GM12878 (cell line): ENCODE data around the gene SLC38A7. TPM values are rescaled to one million over a fixed set of nuclear protein-coding genes. Genes with fewer than 3 reads are reported as not detected.

ENCODE experiments used
- ATAC-seq: fragments of 200-7000 bp; cut with Tn5 transposase; 3 replicates; pipeline ENCODE4 v1.9.1; 2020; ENCODE audit warnings: mild to moderate bottlenecking, moderate library complexity
- BruUV-seq: library from RNA; stranded (reverse); fragments of 400-500 nt; replicated peaks from 2 replicates; lab custom pipeline; 2021; lab: Mats Ljungman, UMichigan
- CTCF ChIA-PET: fragments of 300-600 bp; sonication (Branson Sonifier 250); formaldehyde crosslinking; extraction: SDS; loops from one replicate; lab custom pipeline; 2021; ENCODE audit warnings: inconsistent platforms; lab: Yijun Ruan, JAX
- POLR2A ChIA-PET: fragments of 350-600 bp; formaldehyde crosslinking; extraction: SDS; loops from one replicate; lab custom pipeline; 2021; ENCODE audit warnings: inconsistent platforms; lab: Charles Lee
- RAD21 ChIA-PET: fragments of 300-600 bp; sonication (Branson Sonifier 250); formaldehyde crosslinking; loops from one replicate; lab custom pipeline; 2023; ENCODE audit warnings: antibody characterized with exemption; ENCODE audit not compliant: unreplicated experiment; lab: Charles Lee
- SMC1A ChIA-PET: fragments of 300-600 bp; sonication (Branson Sonifier 250); formaldehyde crosslinking; loops from one replicate; lab custom pipeline; 2023; ENCODE audit not compliant: unreplicated experiment, uncharacterized antibody; lab: Charles Lee
- DNase-seq: peaks from one replicate; pipeline ENCODE4 v3.0.0-alpha.2; 2011; ENCODE audit warnings: low read depth, low spot score
- FAIRE-seq: peaks from 3 replicates; lab custom pipeline; 2011; peaks lifted over from hg19 to GRCh38; lab: Jason Lieb, UNC
- H2AFZ ChIP-seq: 2 replicates; pipeline ENCODE4 v1.6.0; 2011; ENCODE audit warnings: low read depth, low read length, control low read depth; ENCODE audit not compliant: control insufficient read depth
- H3K27ac ChIP-seq: 2 replicates; pipeline ENCODE4 v1.5.1; 2011; ENCODE audit warnings: control low read depth; ENCODE audit not compliant: control insufficient read depth, insufficient read depth
- H3K27me3 ChIP-seq, 2 experiments: replicated peaks in 1 of 2; 2 replicates each; pipeline versions ENCODE4 v1.6.0 to v1.6.1; 2011; ENCODE audit warnings: low read length in 1 of 2; ENCODE audit not compliant: control insufficient read depth in 2 of 2, insufficient read depth in 2 of 2
- H3K36me3 ChIP-seq, 2 experiments: 2 replicates each; pipeline ENCODE4 v1.5.1; 2011; ENCODE audit warnings: low read length in 1 of 2; ENCODE audit not compliant: control insufficient read depth in 2 of 2, insufficient read depth in 2 of 2
- H3K4me1 ChIP-seq: 2 replicates; pipeline ENCODE4 v1.6.1; 2011; ENCODE audit warnings: mild to moderate bottlenecking, low read length, moderate library complexity, mixed read lengths; ENCODE audit not compliant: control insufficient read depth, insufficient read depth
- H3K4me2 ChIP-seq: 2 replicates; pipeline ENCODE4 v1.6.0; 2011; ENCODE audit warnings: control low read depth; ENCODE audit not compliant: control insufficient read depth, insufficient read depth
- H3K4me3 ChIP-seq: fragments of 200-600 bp; sonication (generic); 2 replicates; pipeline ENCODE4 v1.5.1; 2016
- H3K79me2 ChIP-seq: 2 replicates; pipeline ENCODE4 v1.6.0; 2011; ENCODE audit warnings: low read length; ENCODE audit not compliant: control insufficient read depth, insufficient read depth
- H3K9ac ChIP-seq: 2 replicates; pipeline ENCODE4 v1.8.0; 2011; ENCODE audit warnings: low read length, control low read depth, mixed read lengths; ENCODE audit not compliant: control insufficient read depth, insufficient read depth
- H3K9me3 ChIP-seq: replicated peaks from 3 replicates; pipeline ENCODE4 v1.5.1; 2011; ENCODE audit warnings: mild to moderate bottlenecking, low read length; ENCODE audit not compliant: control insufficient read depth, insufficient read depth
- H4K20me1 ChIP-seq: 2 replicates; pipeline ENCODE4 v1.6.0; 2011; ENCODE audit not compliant: control insufficient read depth, insufficient read depth
- ATF2 ChIP-seq: IDR thresholded peaks from 2 replicates; pipeline ENCODE4 v1.6.1; 2012; ENCODE audit warnings: low read length, inconsistent platforms
- HSF1 ChIP-seq: fragments of 150-350 bp; IDR thresholded peaks from 2 replicates; pipeline ENCODE4 v1.6.1; 2014; ENCODE audit warnings: mild to moderate bottlenecking, low read depth, low read length
- IKZF2 ChIP-seq, 2 experiments: fragments of 450-650 bp; IDR thresholded peaks; 2 replicates each; pipeline ENCODE4 v1.6.1; 2017; ENCODE audit warnings: mild to moderate bottlenecking in 2 of 2, moderate library complexity in 2 of 2
- IRF4 ChIP-seq: IDR thresholded peaks from 2 replicates; pipeline ENCODE4 v1.6.1; 2011; ENCODE audit warnings: low read depth, low read length
- MEF2A ChIP-seq: IDR thresholded peaks from 2 replicates; pipeline ENCODE4 v1.6.1; 2011; ENCODE audit warnings: low read depth, mild to moderate bottlenecking, low read length, moderate library complexity; ENCODE audit not compliant: insufficient read depth
- PAX5 ChIP-seq: IDR thresholded peaks from 2 replicates; pipeline ENCODE4 v1.6.1; 2011; ENCODE audit warnings: low read depth, low read length, borderline replicate concordance
- PML ChIP-seq: IDR thresholded peaks from 2 replicates; pipeline ENCODE4 v1.6.1; 2012; ENCODE audit warnings: low read length, inconsistent platforms
- POLR2AphosphoS5 ChIP-seq: IDR thresholded peaks from 2 replicates; pipeline ENCODE4 v1.6.1; 2011; ENCODE audit warnings: mild to moderate bottlenecking, low read length, inconsistent platforms
- POU2F2 ChIP-seq: IDR thresholded peaks from 3 replicates; pipeline ENCODE4 v1.6.1; 2011; ENCODE audit warnings: low read depth, mild to moderate bottlenecking, low read length, borderline replicate concordance
- RAD21 ChIP-seq: IDR thresholded peaks from 2 replicates; pipeline ENCODE4 v1.6.1; 2011; ENCODE audit warnings: mild to moderate bottlenecking, low read depth, low read length, moderate library complexity; ENCODE audit not compliant: insufficient read depth
- SMC3 ChIP-seq: IDR thresholded peaks from 2 replicates; pipeline ENCODE4 v1.6.1; 2011; ENCODE audit warnings: low read length, improper control_type of control experiment, borderline replicate concordance
- SUZ12 ChIP-seq: fragments of 200-600 bp; sonication (generic); IDR thresholded peaks from one replicate; pipeline ENCODE4 v1.6.1; 2018; ENCODE audit warnings: antibody characterized with exemption, mild to moderate bottlenecking; ENCODE audit not compliant: unreplicated experiment
- ZBED1 ChIP-seq: IDR thresholded peaks from 2 replicates; pipeline ENCODE4 v1.6.1; 2016; ENCODE audit warnings: borderline replicate concordance
- WGBS: methylation state at CpG from one replicate; pipeline ENCODE4 v1.1.6; 2016; ENCODE audit warnings: low lambda C conversion rate; ENCODE audit not compliant: insufficient replicate concordance, insufficient coverage; ENCODE audit errors: missing lambda C conversion rate; 5-methylcytosine and 5-hydroxymethylcytosine counted together
- in situ Hi-C: fragments of 300-500 bp; cut with MboI; formaldehyde crosslinking; loops from 9 replicates; pipeline ENCODE4 v1.14.3; 2018; ENCODE audit warnings: mixed read lengths
- intact Hi-C: fragments of 100-400 bp; cut with micrococcal nuclease; formaldehyde crosslinking; loops from one replicate; pipeline ENCODE4 v1.14.2; 2022; ENCODE audit not compliant: unreplicated experiment
- polyA plus RNA-seq, 11 experiments: library from polyadenylated mRNA; depleted of rRNA in 4 of 11; unstranded in 6 of 11; stranded (reverse) in 5 of 11; fragments of >200 nt; fragmentation: Nextera tagmentation in 4 of 11; fragmentation: Illumina TruSeq in 1 of 11; extraction: Ambion mirVana in 4 of 11; extraction: Trizol in 1 of 11; gene quantifications; 1 replicate in 1 of 11; 2 replicates in 10 of 11; pipeline versions ENCODE4 v1.2.1 to v1.2.3, GENCODE V29; 2011 to 2016; ENCODE audit warnings: inconsistent platforms in 2 of 11, missing spikeins in 2 of 11, low read depth in 1 of 11
- total RNA-seq, 4 experiments: library from RNA; depleted of rRNA in 3 of 4; stranded (reverse); fragments of >200 nt in 3 of 4; fragmentation: Illumina TruSeq in 1 of 4; extraction: Trizol in 1 of 4; gene quantifications; 2 replicates each; pipeline versions ENCODE4 v1.2.1 to v1.2.3, GENCODE V29; 2013 to 2021
- TF ChIP-seq, protein P1 (sequence below): IDR thresholded peaks from 2 replicates; pipeline ENCODE4 v1.6.1; 2011; ENCODE audit warnings: borderline replicate concordance, low read depth, mild to moderate bottlenecking, moderate library complexity, low read length; ENCODE audit not compliant: insufficient read depth, poor library complexity, severe bottlenecking
- TF ChIP-seq, protein P2 (sequence below): fragments of 450-650 bp; IDR thresholded peaks from 2 replicates; pipeline ENCODE4 v1.6.1; 2017; ENCODE audit warnings: antibody characterized with exemption, mild to moderate bottlenecking, moderate library complexity
- TF ChIP-seq, protein P3 (sequence below): fragments of 450-650 bp; IDR thresholded peaks from 2 replicates; pipeline ENCODE4 v1.6.1; 2017; ENCODE audit warnings: mild to moderate bottlenecking, low read depth, inconsistent platforms; ENCODE audit not compliant: poor library complexity, severe bottlenecking

Gene SLC38A7
- total and polyA plus RNA-seq, 10 of the 15 experiments (the other 5 are each of a cell fraction or from before 2014, with no cell fraction given) = 1.4 to 7.8 (median 4.7) TPM

DNA sequence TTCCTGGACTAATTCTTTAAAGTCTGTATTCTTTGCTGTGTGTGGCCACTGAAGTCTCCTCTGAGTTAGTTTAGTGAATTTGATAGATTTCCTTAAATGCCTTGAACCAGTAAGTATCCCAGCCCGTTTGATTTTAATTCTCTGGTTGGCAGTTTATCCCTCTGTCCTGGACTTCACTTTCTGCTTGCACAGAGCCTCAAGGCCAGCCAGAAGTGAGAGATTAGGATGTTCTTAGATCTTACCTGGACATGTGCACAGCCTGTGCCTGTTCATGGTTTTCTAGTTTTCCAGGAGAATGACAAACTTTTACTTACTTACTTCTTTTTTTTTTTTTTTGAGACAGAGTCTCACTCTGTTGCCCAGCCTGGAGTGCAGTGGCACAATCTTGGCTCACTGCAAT is 10.8 kb upstream of the SLC38A7 start:
- no peak for DNase-seq
- ChIA-PET CTCF (interaction anchor here (1.2 kb wide), 1 partner anchor 35 kb away, joined by 3 read pairs; no protein-coding TSS in a partner anchor), RAD21 (no interaction called here), SMC1A (no interaction called here), POLR2A (no interaction called here)
- in situ Hi-C loops = no loop called here
- Histone ChIP-seq H3K9ac (no peak overlapping the region), H3K9me3 (no peaks in the 10 kb centered on the region), H3K79me2 (no peaks in the 10 kb centered on the region), H3K4me1 (no peaks in the 10 kb centered on the region; the same call in 1 of the 2 replicates), H2AFZ (no peak overlapping the region), H3K27ac (no peak overlapping the region), H3K36me3 (no peaks in the 10 kb centered on the region), H3K4me3 (no peak overlapping the region), H3K27me3 (no peaks in the 10 kb centered on the region), H3K4me2 (no peak overlapping the region), H4K20me1 (no peaks in the 10 kb centered on the region)
- intact Hi-C loops = no loop called here
- no peak for FAIRE-seq
- ATAC-seq = no peak
- no TSS peak for BruUV-seq
- WGBS = 8% methylated on average over 1 of the region's 1 CpG
- TF ChIP-seq RAD21 (no peak), PML (no peak), ATF2 (no peak), SMC3 (no peak), POLR2AphosphoS5 (no peak), ZBED1 (no peak), IRF4 (no peak), POU2F2 (no peak), IKZF2 (IDR thresholded peaks at IDR 0.05) (no peak), PAX5 (no peak), SUZ12 (no peak), MEF2A (no peak), HSF1 (no peak)
- TF ChIP-seq, protein P1, sequence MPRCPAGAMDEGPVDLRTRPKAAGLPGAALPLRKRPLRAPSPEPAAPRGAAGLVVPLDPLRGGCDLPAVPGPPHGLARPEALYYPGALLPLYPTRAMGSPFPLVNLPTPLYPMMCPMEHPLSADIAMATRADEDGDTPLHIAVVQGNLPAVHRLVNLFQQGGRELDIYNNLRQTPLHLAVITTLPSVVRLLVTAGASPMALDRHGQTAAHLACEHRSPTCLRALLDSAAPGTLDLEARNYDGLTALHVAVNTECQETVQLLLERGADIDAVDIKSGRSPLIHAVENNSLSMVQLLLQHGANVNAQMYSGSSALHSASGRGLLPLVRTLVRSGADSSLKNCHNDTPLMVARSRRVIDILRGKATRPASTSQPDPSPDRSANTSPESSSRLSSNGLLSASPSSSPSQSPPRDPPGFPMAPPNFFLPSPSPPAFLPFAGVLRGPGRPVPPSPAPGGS = no peak
- TF ChIP-seq, protein P2, sequence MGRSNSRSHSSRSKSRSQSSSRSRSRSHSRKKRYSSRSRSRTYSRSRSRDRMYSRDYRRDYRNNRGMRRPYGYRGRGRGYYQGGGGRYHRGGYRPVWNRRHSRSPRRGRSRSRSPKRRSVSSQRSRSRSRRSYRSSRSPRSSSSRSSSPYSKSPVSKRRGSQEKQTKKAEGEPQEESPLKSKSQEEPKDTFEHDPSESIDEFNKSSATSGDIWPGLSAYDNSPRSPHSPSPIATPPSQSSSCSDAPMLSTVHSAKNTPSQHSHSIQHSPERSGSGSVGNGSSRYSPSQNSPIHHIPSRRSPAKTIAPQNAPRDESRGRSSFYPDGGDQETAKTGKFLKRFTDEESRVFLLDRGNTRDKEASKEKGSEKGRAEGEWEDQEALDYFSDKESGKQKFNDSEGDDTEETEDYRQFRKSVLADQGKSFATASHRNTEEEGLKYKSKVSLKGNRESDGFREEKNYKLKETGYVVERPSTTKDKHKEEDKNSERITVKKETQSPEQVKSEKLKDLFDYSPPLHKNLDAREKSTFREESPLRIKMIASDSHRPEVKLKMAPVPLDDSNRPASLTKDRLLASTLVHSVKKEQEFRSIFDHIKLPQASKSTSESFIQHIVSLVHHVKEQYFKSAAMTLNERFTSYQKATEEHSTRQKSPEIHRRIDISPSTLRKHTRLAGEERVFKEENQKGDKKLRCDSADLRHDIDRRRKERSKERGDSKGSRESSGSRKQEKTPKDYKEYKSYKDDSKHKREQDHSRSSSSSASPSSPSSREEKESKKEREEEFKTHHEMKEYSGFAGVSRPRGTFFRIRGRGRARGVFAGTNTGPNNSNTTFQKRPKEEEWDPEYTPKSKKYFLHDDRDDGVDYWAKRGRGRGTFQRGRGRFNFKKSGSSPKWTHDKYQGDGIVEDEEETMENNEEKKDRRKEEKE = no peak
- TF ChIP-seq, protein P3, sequence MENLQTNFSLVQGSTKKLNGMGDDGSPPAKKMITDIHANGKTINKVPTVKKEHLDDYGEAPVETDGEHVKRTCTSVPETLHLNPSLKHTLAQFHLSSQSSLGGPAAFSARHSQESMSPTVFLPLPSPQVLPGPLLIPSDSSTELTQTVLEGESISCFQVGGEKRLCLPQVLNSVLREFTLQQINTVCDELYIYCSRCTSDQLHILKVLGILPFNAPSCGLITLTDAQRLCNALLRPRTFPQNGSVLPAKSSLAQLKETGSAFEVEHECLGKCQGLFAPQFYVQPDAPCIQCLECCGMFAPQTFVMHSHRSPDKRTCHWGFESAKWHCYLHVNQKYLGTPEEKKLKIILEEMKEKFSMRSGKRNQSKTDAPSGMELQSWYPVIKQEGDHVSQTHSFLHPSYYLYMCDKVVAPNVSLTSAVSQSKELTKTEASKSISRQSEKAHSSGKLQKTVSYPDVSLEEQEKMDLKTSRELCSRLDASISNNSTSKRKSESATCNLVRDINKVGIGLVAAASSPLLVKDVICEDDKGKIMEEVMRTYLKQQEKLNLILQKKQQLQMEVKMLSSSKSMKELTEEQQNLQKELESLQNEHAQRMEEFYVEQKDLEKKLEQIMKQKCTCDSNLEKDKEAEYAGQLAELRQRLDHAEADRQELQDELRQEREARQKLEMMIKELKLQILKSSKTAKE = no peak
